GM12875 (cell line): Measurements from ENCODE around the gene PDCD7.
"Not testable (repeated sequence)": the region's sequence is repeated elsewhere in the genome, so short reads cannot be mapped to it uniquely, and the experiment has no call there.

Source experiments
- H3K4me3 ChIP-seq: one replicate; pipeline ENCODE4 v1.5.1; 2011; ENCODE audit warnings: low read depth, low read length, control low read depth
- TF ChIP-seq, protein P1 (sequence below): IDR thresholded peaks from 2 replicates; pipeline ENCODE4 v1.5.1; 2011; ENCODE audit warnings: low read depth, mild to moderate bottlenecking, control low read depth, inconsistent platforms, low read length, moderate library complexity, borderline replicate concordance; ENCODE audit not compliant: insufficient read depth

Gene PDCD7, protein sequence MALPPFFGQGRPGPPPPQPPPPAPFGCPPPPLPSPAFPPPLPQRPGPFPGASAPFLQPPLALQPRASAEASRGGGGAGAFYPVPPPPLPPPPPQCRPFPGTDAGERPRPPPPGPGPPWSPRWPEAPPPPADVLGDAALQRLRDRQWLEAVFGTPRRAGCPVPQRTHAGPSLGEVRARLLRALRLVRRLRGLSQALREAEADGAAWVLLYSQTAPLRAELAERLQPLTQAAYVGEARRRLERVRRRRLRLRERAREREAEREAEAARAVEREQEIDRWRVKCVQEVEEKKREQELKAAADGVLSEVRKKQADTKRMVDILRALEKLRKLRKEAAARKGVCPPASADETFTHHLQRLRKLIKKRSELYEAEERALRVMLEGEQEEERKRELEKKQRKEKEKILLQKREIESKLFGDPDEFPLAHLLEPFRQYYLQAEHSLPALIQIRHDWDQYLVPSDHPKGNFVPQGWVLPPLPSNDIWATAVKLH

DNA sequence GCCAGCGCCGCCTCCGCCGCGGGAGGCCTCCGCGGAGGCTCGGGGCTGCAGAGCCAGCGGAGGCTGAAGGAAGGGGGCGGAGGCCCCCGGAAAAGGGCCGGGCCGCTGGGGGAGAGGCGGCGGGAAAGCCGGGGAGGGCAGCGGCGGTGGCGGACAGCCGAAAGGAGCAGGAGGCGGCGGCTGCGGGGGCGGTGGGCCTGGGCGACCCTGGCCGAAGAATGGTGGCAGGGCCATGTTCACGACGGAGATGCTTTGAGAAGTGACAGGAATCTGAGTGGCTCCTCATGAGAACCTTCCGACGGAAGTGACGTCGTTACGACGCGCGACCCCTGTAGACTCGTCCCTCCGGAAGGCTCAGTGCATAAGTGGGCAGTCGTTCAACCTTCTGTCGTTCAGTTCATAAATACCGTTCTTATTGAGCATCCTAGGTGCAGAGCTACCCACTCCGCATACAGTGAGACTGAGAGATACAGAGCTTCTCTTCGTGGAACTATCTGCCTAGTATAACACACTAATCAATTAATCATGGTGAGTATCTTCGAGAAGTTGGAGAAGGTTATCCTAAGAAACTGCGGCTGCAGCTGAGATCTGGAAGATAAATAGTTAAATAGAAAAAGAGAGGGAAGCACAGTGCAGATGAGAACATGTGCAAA lies at the start of gene PDCD7:
TSS of gene PDCD7 (minus strand) at position 261 of the 653 bp plus-strand sequence. CDS start at position 234, 27 bp downstream.
- peak within 1 kb of the TSS; percentile 89 for H3K4me3 ChIP-seq
- TF ChIP-seq, protein P1, sequence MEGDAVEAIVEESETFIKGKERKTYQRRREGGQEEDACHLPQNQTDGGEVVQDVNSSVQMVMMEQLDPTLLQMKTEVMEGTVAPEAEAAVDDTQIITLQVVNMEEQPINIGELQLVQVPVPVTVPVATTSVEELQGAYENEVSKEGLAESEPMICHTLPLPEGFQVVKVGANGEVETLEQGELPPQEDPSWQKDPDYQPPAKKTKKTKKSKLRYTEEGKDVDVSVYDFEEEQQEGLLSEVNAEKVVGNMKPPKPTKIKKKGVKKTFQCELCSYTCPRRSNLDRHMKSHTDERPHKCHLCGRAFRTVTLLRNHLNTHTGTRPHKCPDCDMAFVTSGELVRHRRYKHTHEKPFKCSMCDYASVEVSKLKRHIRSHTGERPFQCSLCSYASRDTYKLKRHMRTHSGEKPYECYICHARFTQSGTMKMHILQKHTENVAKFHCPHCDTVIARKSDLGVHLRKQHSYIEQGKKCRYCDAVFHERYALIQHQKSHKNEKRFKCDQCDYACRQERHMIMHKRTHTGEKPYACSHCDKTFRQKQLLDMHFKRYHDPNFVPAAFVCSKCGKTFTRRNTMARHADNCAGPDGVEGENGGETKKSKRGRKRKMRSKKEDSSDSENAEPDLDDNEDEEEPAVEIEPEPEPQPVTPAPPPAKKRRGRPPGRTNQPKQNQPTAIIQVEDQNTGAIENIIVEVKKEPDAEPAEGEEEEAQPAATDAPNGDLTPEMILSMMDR: no peak

DNA sequence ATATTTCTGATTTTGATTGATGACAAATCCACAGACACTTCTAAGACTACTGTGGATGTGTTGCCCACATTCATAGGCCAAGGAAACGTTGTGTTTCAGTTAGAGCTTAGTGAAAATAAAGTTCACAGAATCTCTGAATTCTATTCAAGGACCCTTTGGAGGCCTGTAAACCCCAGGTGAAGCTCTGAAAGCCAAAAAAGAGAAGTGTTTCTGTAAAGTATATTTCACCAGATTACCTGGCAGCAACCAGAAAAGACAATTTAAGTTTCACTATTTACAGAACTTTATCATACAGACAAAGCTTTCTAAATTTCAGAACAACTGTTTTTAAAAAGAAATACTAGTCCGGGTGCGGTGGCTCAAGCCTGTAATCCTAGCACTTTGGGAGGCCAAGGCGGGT lies 48.9 kb upstream of the PDCD7 start:
- TF ChIP-seq, protein P1: no peak
- H3K4me3 ChIP-seq: peak overlapping the region; percentile 38

DNA sequence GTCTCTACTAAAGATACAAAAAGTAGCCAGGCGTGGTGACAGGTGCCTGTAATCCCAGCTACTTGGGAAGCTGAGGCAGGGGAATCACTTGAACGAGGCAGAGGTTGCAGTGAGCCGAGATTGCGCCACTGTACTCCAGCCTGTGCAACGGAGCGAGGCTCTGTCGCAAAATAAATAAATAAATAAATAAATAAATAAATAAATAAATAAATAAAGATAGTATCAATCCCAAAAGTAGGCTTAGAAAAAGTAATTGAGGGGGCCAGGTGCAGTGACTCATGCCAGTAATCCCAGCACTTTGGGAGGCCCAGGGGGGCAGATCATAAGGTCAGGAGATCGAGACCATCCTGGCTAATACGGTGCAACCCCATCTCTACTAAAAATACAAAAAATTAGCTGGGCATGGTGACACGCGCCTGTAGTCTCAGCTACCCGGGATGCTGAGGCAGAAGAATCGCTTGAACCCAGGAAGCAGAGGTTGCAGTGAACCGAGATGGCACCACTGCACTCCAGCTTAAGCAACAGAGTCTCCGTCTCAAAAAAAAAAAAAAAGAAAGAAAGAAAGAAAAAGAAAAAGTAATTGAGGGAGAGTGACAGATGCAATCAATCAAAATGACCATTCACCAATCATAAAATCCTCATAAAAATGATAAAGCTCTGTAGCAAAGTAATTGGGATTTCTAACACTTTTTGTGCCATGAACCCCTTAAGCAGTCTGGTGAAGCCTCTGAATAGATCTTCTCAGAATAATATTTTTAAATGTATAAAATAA lies 48.2 kb upstream of the PDCD7 start:
- not testable (repeated sequence) for H3K4me3 ChIP-seq

DNA sequence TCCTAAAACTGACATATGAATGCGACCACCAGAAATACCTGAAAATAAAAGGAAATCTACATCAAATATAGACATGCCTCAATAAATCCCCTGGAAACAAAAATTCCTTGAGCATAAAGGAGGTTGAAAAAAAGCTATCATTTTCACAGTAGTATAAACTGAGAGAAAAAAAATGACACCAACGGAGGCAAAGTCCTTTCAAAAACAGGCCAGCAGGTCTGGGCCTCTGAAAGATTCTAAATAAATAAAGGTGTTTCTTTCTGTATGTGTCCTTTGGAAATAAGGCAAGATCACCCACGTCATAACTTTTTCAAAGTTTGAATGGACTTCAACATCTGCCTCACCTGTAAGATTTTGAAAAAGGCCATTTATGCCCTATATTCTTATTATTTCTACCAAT lies 46.6 kb upstream of the PDCD7 start:
- TF ChIP-seq, protein P1: no peak
- H3K4me3 ChIP-seq: no peak overlapping the region

DNA sequence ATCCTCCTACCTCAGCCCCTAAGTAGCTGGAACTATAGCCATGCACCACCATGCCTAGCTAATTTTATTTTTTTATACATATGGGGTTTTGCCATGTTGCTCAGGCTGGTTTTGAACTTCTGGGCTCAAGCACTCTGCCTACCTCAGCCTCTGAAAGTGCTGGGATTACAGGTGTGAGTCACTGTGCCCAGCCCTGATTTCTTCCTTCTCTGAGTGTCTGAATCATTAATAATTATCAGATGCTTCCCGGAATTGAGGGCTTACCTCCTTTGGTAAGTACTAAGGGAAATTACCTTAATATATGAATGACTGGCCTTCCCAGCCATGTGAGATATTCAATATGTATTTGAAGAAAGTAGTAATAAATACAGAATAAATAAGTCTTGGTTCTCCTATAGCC lies 44.3 kb upstream of the PDCD7 start:
- TF ChIP-seq, protein P1: no peak
- no peak overlapping the region for H3K4me3 ChIP-seq

DNA sequence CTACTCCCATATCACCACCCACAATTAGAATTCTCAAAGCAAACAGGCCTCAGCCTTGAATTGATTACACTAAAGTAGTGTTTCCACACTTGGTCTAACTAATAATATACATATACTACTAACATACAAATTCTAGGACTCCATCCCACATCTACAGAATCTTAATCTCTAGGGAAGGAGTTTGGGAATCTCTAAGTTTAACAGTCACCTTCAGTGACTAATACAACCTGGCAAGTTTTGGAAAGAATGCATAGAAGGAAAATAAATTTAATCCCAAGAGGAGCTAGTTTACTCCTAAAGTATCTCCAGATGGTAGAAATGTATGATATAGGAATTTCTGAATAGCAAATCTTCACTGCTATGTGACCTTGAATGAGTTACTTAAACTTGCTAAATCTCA lies 42.4 kb upstream of the PDCD7 start:
- TF ChIP-seq, protein P1: no peak
- H3K4me3 ChIP-seq: no peak overlapping the region

DNA sequence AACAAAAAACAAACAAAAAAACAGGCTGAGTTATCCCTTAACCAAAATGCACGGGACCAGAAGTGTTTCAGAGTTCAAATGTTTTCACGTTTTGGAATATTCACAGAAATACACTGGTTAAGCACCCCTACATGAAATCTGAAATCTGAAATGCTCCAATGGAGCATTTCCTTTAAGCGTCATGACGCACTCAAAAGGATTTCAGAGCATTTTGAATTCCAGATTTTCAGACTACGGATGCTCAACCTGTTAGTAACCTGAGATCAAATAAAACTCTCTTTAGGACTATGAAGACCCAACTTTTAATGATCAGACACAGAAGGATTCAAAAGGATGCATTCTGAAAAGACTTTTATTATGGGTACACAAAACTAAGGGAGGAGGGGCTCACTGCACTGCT lies 41.9 kb upstream of the PDCD7 start:
- no peak overlapping the region for H3K4me3 ChIP-seq
- TF ChIP-seq, protein P1: no peak
